SKM-1 treated with dmso at 0.1 percent for 144 hours (cell line): ENCODE measurements around the gene AKNA.

Source experiments
- DNase-seq: peaks from one replicate; lab custom pipeline; 2025; ENCODE audit not compliant: unreplicated experiment; lab: John Stamatoyannopoulos, UW

The AKNA gene

GRCh38 chr9:114378016-114378415, 9.8 kb downstream of the AKNA start:
- DNase-seq = no peak

- DNase-seq = no peak
Measured at GRCh38 chr9:114376586-114377445, 11.0 kb downstream of the AKNA start.

GRCh38 chr9:114375386-114376175, 12.2 kb downstream of the AKNA start:
- no peak for DNase-seq

GRCh38 chr9:114374936-114375335, 12.8 kb downstream of the AKNA start:
- no peak for DNase-seq

- DNase-seq = no peak
Measured at GRCh38 chr9:114373960-114374730, 13.6 kb downstream of the AKNA start.

GRCh38 chr9:114372921-114373448, 14.8 kb downstream of the AKNA start:
- DNase-seq = peak; percentile 94

GRCh38 chr9:114371973-114372917, 15.5 kb downstream of the AKNA start:
- DNase-seq = peak; percentile 15

GRCh38 chr9:114371343-114371944, 16.3 kb downstream of the AKNA start:
- DNase-seq = no peak

GRCh38 chr9:114370968-114371320, 16.8 kb downstream of the AKNA start:
- no peak for DNase-seq

- DNase-seq = no peak
Measured at GRCh38 chr9:114370251-114370967, 17.4 kb downstream of the AKNA start.

GRCh38 chr9:114369216-114370130, 18.3 kb downstream of the AKNA start:
- DNase-seq = no peak

GRCh38 chr9:114367772-114368569, 19.8 kb downstream of the AKNA start:
- DNase-seq = no peak

- no peak for DNase-seq
Measured at GRCh38 chr9:114367366-114367765, 20.4 kb downstream of the AKNA start.

- no peak for DNase-seq
Measured at GRCh38 chr9:114366334-114367128, 21.3 kb downstream of the AKNA start.

GRCh38 chr9:114365194-114365593, 22.6 kb downstream of the AKNA start:
- no peak for DNase-seq
